ENCODE data around the gene CREB5. TPM values are rescaled to one million over a fixed set of nuclear protein-coding genes. Genes with fewer than 3 reads are reported as not detected.

CREB5 gene
- total RNA-seq, 2 donors from 2014 or later, result 0.53 to 2.6 TPM

- no peaks in the 10 kb centered on the region for H3K27me3 ChIP-seq (ENCODE audit: control insufficient read depth, insufficient read depth, low read length, poor library complexity, severe bottlenecking)
- Mint-ChIP-seq H3K36me3 (ENCODE audit: low read depth) (no peaks in the 10 kb centered on the region), H3K4me1 (peaks cover 6% of the 10 kb centered on the region), H3K27ac (no peak overlapping the region), H3K27me3 (ENCODE audit: insufficient read depth) (no peaks in the 10 kb centered on the region), H3K9me3 (no peaks in the 10 kb centered on the region), H3K4me3 (no peak overlapping the region)
- H3K27ac ChIP-seq (ENCODE audit: low read depth, low read length), result no peak overlapping the region
- no peak overlapping the region for H3K4me3 ChIP-seq (ENCODE audit: low read length)
- TF ChIP-seq, protein P1, sequence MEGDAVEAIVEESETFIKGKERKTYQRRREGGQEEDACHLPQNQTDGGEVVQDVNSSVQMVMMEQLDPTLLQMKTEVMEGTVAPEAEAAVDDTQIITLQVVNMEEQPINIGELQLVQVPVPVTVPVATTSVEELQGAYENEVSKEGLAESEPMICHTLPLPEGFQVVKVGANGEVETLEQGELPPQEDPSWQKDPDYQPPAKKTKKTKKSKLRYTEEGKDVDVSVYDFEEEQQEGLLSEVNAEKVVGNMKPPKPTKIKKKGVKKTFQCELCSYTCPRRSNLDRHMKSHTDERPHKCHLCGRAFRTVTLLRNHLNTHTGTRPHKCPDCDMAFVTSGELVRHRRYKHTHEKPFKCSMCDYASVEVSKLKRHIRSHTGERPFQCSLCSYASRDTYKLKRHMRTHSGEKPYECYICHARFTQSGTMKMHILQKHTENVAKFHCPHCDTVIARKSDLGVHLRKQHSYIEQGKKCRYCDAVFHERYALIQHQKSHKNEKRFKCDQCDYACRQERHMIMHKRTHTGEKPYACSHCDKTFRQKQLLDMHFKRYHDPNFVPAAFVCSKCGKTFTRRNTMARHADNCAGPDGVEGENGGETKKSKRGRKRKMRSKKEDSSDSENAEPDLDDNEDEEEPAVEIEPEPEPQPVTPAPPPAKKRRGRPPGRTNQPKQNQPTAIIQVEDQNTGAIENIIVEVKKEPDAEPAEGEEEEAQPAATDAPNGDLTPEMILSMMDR (conservative IDR thresholded peaks at IDR 0.05), result no peak
- WGBS, 2 experiments (ENCODE audit: insufficient coverage in 1 of 2, insufficient read length in 1 of 2), result 90 to 95% methylated on average over 7 to 8 of the region's 8 CpGs
- H3K9me3 ChIP-seq (ENCODE audit: control insufficient read depth, low read length), result no peaks in the 10 kb centered on the region
- H3K9ac ChIP-seq (ENCODE audit: extremely low read depth, low read length, poor library complexity, severe bottlenecking), result no peak overlapping the region
- DNase-seq, result no peak
- no peaks in the 10 kb centered on the region for H3K4me1 ChIP-seq (ENCODE audit: control insufficient read depth, insufficient read depth, low read length)
- H3K36me3 ChIP-seq (ENCODE audit: control insufficient read depth, insufficient read depth, low read length), result no peaks in the 10 kb centered on the region
Measured at GRCh38 chr7:28466341-28466740, 54.0 kb downstream of the CREB5 start.

DNA sequence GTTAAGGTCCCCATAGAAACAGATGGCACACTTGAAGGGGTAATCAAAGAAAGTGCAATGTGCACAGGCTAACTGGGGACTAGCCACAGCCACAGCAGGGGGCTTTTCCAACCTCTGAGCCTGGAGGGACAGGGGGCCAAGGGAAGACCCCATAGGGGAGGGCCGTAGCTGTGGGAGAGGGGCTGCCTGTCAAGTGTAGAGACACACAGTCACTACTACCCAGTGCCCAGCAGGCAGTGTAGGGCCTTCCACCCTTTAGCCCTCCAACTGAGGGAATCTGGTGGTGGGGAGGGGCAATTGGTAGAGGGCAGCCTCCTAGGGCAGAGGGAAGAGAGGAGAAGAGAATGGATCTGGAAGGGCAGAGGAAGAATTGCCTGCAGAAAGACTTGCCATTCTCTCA, 54.6 kb downstream of the CREB5 start:
- WGBS, 2 experiments (ENCODE audit: insufficient coverage in 1 of 2, insufficient read length in 1 of 2), result 56% methylated on average over 1 of the region's 1 CpG; no CpG with 5 or more reads in 1 of the 2 experiments
- Histone ChIP-seq H3K27me3 (ENCODE audit: control insufficient read depth, insufficient read depth, low read length, poor library complexity, severe bottlenecking) (no peaks in the 10 kb centered on the region), H3K36me3 (ENCODE audit: control insufficient read depth, insufficient read depth, low read length) (no peaks in the 10 kb centered on the region), H3K9ac (ENCODE audit: extremely low read depth, low read length, poor library complexity, severe bottlenecking) (no peak overlapping the region), H3K9me3 (ENCODE audit: control insufficient read depth, low read length) (no peaks in the 10 kb centered on the region), H3K4me3 (ENCODE audit: low read length) (no peak overlapping the region), H3K4me1 (ENCODE audit: control insufficient read depth, insufficient read depth, low read length) (no peaks in the 10 kb centered on the region), H3K27ac (ENCODE audit: low read depth, low read length) (no peak overlapping the region)
- H3K4me3 Mint-ChIP-seq, result no peak overlapping the region
- TF ChIP-seq, protein P1 (conservative IDR thresholded peaks at IDR 0.05), result no peak
- H3K27me3 Mint-ChIP-seq (ENCODE audit: insufficient read depth), result no peaks in the 10 kb centered on the region
- no peak overlapping the region for H3K27ac Mint-ChIP-seq
- no peaks in the 10 kb centered on the region for H3K36me3 Mint-ChIP-seq (ENCODE audit: low read depth)
- no peak for DNase-seq
- peaks cover 6% of the 10 kb centered on the region for H3K4me1 Mint-ChIP-seq
- H3K9me3 Mint-ChIP-seq, result no peaks in the 10 kb centered on the region

DNA sequence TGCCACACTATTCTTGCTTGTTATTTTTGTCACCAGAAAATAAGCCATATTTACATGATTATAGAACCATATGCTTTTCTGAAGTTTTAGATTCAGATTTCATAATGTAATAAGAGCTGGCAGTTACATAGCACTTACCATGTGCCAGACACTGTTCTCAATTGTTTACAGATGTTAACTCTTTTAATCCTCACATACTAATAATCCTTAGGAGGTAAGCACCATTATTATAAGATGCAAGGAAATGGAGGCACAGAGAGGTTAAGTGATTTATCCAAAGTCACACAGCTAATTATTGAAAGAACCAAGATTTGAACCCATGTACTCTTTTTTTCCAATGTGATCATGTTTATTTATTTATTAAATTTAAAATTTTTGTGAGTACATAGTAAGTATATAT, 57.2 kb downstream of the CREB5 start:
- H3K27me3 ChIP-seq (ENCODE audit: control insufficient read depth, insufficient read depth, low read length, poor library complexity, severe bottlenecking), result no peaks in the 10 kb centered on the region
- H3K36me3 ChIP-seq (ENCODE audit: control insufficient read depth, insufficient read depth, low read length), result no peaks in the 10 kb centered on the region
- Mint-ChIP-seq H3K9me3 (no peaks in the 10 kb centered on the region), H3K36me3 (ENCODE audit: low read depth) (no peaks in the 10 kb centered on the region), H3K27ac (no peak overlapping the region), H3K4me3 (no peak overlapping the region), H3K27me3 (ENCODE audit: insufficient read depth) (peaks cover 4% of the 10 kb centered on the region), H3K4me1 (peaks cover 13% of the 10 kb centered on the region)
- H3K9ac ChIP-seq (ENCODE audit: extremely low read depth, low read length, poor library complexity, severe bottlenecking), result no peak overlapping the region
- no peak overlapping the region for H3K4me3 ChIP-seq (ENCODE audit: low read length)
- no peaks in the 10 kb centered on the region for H3K9me3 ChIP-seq (ENCODE audit: control insufficient read depth, low read length)
- no peak for DNase-seq
- peaks cover 3% of the 10 kb centered on the region for H3K4me1 ChIP-seq (ENCODE audit: control insufficient read depth, insufficient read depth, low read length)
- TF ChIP-seq, protein P1 (conservative IDR thresholded peaks at IDR 0.05), result no peak
- no peak overlapping the region for H3K27ac ChIP-seq (ENCODE audit: low read depth, low read length)
